ENCODE data around the gene FABP1. TPM values are rescaled to one million over a fixed set of nuclear protein-coding genes. Genes with fewer than 3 reads are reported as not detected.

FABP1 gene
- total RNA-seq, 1 donor = not detected

DNA sequence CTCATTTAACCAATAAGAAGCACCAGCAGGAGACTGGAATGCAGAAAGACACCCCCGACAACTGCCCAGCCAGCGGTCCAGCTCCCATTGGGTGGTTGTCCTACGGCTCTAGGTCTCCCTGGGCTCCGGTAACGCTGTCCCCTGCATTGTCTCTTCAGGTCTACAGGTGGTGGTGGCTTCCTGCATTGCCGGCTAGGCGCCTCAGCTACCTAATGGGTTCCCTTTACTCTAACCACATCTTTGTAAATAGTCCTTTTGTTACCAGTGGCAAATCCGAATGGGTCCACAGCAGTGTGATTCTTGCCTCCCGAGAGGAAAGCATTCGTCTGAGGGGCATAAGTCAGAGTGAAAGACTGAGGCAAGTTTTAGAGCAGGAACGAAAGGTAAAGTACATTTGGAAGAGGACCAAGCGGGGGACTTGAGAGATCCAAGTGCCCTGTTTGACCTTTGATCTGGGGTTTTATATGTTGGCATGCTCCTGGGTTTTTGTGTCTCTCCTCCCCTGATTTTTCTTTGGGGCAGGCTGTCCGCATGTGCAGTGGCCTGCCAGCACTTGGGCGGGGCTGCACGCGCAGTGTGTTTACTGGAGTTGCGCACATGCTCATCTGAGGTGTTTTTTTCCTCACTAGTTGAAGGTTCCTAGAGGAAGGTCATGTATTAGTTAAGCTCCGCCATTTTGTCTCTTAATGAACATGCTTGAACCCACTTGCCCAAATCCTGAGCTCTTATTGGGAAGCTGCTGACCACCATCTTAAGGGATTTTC, 11.0 kb downstream of the FABP1 start:
- TF ChIP-seq, protein P1, sequence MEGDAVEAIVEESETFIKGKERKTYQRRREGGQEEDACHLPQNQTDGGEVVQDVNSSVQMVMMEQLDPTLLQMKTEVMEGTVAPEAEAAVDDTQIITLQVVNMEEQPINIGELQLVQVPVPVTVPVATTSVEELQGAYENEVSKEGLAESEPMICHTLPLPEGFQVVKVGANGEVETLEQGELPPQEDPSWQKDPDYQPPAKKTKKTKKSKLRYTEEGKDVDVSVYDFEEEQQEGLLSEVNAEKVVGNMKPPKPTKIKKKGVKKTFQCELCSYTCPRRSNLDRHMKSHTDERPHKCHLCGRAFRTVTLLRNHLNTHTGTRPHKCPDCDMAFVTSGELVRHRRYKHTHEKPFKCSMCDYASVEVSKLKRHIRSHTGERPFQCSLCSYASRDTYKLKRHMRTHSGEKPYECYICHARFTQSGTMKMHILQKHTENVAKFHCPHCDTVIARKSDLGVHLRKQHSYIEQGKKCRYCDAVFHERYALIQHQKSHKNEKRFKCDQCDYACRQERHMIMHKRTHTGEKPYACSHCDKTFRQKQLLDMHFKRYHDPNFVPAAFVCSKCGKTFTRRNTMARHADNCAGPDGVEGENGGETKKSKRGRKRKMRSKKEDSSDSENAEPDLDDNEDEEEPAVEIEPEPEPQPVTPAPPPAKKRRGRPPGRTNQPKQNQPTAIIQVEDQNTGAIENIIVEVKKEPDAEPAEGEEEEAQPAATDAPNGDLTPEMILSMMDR (IDR thresholded peaks at IDR 0.05; ENCODE audit: insufficient read depth, low read length) = no peak
- DNase-seq (ENCODE audit: low read depth) = no peak
- H3K4me3 ChIP-seq (ENCODE audit: low read depth, low read length) = no peak overlapping the region

DNA sequence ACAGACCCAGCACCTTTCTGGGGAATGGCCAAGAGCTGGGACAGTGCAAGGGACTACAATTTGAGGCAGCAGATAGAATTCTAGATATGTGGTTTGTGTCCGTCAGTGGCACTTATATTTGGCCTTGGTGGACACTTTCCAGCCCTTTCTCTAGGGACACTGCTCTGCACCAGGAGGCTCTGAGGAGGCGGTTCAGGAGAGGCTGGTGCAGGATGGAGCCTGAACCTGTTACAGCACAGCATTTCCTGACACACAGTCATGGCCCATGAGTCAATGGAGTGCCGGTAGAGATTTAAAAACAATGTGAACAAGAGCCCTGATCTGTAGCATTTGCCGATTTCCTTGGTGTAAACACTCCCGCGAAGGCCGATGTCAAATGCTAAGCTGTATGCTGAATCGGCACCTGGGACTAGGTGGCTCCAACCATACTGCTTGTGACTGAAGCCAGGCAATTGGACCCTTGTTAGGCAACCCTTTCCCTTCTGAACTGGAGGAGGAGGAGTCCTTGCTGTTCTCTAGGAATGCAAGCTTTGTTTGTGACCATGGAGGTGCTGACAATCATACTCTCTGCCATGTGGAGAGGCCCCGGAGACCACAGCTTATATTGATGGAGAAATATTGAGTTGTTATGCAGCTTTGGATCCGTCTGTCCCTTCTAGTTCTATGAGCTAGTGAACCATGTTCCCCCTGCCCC, 11.9 kb downstream of the FABP1 start:
- TF ChIP-seq, protein P1 (IDR thresholded peaks at IDR 0.05; ENCODE audit: insufficient read depth, low read length) = no peak
- H3K4me3 ChIP-seq (ENCODE audit: low read depth, low read length) = no peak overlapping the region
- DNase-seq (ENCODE audit: low read depth) = no peak

DNA sequence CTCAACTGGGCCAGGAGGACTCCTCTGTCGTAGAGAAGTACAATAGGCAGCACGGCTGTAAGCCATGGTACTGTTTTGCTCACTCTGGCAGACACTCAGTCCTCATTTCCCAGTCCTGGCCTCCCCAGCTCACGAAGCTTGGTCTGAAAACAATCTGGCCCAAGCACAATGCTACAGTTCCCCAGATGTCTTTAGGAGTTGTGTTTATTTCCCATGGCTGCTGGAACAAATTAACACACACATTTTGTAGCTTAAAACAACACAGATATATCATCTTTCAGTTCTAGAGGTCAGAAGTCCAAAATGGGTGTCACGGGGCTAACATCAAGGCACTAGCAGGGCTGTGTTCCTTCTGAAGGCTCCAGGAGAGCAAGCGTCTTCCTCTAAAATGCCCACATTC, 13.0 kb downstream of the FABP1 start:
- no peak for DNase-seq (ENCODE audit: low read depth)
- H3K4me3 ChIP-seq (ENCODE audit: low read depth, low read length) = no peak overlapping the region
- TF ChIP-seq, protein P1 (IDR thresholded peaks at IDR 0.05; ENCODE audit: insufficient read depth, low read length) = no peak

DNA sequence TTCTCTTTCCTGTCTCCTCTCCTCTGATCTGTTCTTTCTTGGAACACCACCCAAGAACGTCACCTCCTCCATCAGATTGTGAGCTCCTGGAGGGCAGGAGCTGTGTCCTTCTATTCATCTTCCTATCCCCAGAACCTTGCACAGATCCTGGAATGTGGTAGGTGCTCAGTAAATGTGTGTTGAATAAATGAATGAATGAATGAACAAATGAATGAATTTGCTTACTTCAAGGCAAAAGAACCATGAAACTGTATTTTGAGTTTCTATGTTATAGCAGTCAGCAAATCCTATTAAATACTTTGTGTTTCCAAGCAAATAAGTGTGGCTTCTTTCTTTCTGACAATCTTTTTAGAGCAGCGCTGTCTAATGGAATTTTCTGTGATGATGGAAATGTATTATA, 14.8 kb downstream of the FABP1 start:
- TF ChIP-seq, protein P1 (IDR thresholded peaks at IDR 0.05; ENCODE audit: insufficient read depth, low read length) = no peak
- H3K4me3 ChIP-seq (ENCODE audit: low read depth, low read length) = no peak overlapping the region
- no peak for DNase-seq (ENCODE audit: low read depth)

DNA sequence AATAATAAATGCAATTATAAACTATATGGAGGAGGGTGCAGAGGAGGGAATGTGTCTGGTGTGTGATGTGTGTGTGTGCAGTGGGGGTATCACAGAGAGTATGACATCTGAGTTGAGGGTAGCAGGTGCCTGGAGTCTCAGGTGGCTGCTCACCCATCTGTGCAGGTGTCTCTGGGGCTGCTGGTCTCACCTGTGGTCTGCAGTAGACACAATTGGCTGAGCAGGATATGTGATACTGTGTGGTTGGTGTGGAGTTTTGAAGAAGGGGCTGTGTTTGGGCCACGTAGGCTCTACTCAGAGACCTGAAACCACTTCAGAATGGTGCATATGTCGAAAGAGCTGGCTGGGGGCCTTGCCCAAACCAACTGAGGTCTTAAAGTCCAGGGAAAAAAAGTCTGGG, 17.0 kb downstream of the FABP1 start:
- no peak for DNase-seq (ENCODE audit: low read depth)
- TF ChIP-seq, protein P1 (IDR thresholded peaks at IDR 0.05; ENCODE audit: insufficient read depth, low read length) = no peak
- no peak overlapping the region for H3K4me3 ChIP-seq (ENCODE audit: low read depth, low read length)

DNA sequence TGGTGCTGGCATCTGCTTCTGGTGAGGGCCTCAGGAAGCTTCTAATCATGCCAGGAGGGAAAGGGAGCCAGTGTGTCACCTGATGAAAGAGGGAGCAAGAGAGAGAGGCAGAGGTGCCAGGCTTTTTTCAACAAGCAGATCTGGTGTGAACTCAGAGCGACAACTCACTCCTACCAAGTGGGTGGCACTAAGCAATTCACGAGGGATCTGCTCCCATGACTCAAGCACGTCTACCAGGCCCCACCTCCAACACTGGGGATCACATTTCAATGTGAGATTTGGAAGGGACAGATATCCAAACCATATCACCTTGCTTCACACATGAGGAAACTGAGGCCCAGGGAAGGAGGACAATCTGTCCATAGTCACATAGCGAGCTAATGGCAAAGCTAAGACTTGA, 19.1 kb downstream of the FABP1 start:
- TF ChIP-seq, protein P1 (IDR thresholded peaks at IDR 0.05; ENCODE audit: insufficient read depth, low read length) = no peak
- no peak for DNase-seq (ENCODE audit: low read depth)
- H3K4me3 ChIP-seq (ENCODE audit: low read depth, low read length) = no peak overlapping the region

All from fibroblast of the aortic adventitia (primary cell).